ENCODE data around the gene FAM163A.

GRCh38 chr1:179857009-179857408 is 113.9 kb downstream of the FAM163A start:
- TF ChIP-seq ARNT (IDR thresholded peaks at IDR 0.05) (no peak), ELF4 (IDR thresholded peaks at IDR 0.05) (no peak), LEF1 (IDR thresholded peaks at IDR 0.05; ENCODE audit: borderline replicate concordance) (no peak), CTBP1 (IDR thresholded peaks at IDR 0.05; ENCODE audit: borderline replicate concordance) (no peak), TARDBP (IDR thresholded peaks at IDR 0.05) (no peak), NFRKB (IDR thresholded peaks at IDR 0.05) (no peak), HDGF (IDR thresholded peaks at IDR 0.05; ENCODE audit: borderline replicate concordance) (no peak)
